ENCODE results near the gene TARP.

The TARP gene

DNA sequence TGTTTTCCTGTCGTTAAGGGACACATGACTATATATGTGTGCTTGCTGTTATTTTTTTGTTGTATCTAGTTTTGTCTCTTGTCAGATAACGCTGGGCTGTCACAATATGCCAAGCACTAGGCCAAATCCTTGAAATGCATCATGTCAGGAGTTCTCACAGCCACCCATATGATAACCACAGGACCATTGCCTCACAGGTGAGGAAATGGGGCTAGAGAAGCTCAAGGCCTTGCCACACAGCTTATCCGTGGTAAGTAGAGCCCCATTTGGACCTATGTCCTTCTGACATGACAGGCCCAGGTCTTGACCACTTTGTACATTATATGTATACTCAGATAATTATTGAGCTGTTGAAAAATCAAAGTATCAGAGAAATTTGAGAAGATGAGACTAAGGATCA is 42.0 kb upstream of the TARP start:
- DNase-seq (ENCODE audit: low spot score) = no peak
- Histone ChIP-seq H3K9me2 (replicated peaks; ENCODE audit: insufficient read depth) (no peaks in the 10 kb centered on the region), H3K36me3 (replicated peaks; ENCODE audit: insufficient read depth, low read depth) (no peaks in the 10 kb centered on the region), H3K4me1 (ENCODE audit: insufficient read depth) (no peaks in the 10 kb centered on the region), H3K4me2 (no peak overlapping the region), H3K27me3 (no peaks in the 10 kb centered on the region), H3K9me3 (ENCODE audit: low read depth) (no peaks in the 10 kb centered on the region), H3K4me3 (no peak overlapping the region), H2AFZ (no peak overlapping the region), H4K20me1 (ENCODE audit: insufficient read depth, poor library complexity, severe bottlenecking) (no peaks in the 10 kb centered on the region), H3K79me2 (no peaks in the 10 kb centered on the region), H3K27ac (no peak overlapping the region)
- 94% methylated on average over 3 of the region's 3 CpGs for WGBS (ENCODE audit: low lambda C conversion rate, missing lambda C conversion rate)
- TF ChIP-seq EZH2 (IDR thresholded peaks at IDR 0.05; ENCODE audit: borderline replicate concordance) (no peak), EZH2phosphoT487 (IDR thresholded peaks at IDR 0.05; ENCODE audit: low read depth, severe bottlenecking, unreplicated experiment) (no peak)
- TF ChIP-seq, protein P1, sequence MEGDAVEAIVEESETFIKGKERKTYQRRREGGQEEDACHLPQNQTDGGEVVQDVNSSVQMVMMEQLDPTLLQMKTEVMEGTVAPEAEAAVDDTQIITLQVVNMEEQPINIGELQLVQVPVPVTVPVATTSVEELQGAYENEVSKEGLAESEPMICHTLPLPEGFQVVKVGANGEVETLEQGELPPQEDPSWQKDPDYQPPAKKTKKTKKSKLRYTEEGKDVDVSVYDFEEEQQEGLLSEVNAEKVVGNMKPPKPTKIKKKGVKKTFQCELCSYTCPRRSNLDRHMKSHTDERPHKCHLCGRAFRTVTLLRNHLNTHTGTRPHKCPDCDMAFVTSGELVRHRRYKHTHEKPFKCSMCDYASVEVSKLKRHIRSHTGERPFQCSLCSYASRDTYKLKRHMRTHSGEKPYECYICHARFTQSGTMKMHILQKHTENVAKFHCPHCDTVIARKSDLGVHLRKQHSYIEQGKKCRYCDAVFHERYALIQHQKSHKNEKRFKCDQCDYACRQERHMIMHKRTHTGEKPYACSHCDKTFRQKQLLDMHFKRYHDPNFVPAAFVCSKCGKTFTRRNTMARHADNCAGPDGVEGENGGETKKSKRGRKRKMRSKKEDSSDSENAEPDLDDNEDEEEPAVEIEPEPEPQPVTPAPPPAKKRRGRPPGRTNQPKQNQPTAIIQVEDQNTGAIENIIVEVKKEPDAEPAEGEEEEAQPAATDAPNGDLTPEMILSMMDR (IDR thresholded peaks at IDR 0.05; ENCODE audit: poor library complexity) = no peak

- TF ChIP-seq EZH2phosphoT487 (IDR thresholded peaks at IDR 0.05; ENCODE audit: low read depth, severe bottlenecking, unreplicated experiment) (no peak), EZH2 (IDR thresholded peaks at IDR 0.05; ENCODE audit: borderline replicate concordance) (no peak)
- TF ChIP-seq, protein P1 (IDR thresholded peaks at IDR 0.05; ENCODE audit: poor library complexity) = no peak
- Histone ChIP-seq H4K20me1 (ENCODE audit: insufficient read depth, poor library complexity, severe bottlenecking) (no peaks in the 10 kb centered on the region), H3K9me2 (replicated peaks; ENCODE audit: insufficient read depth) (no peaks in the 10 kb centered on the region), H3K79me2 (no peaks in the 10 kb centered on the region), H3K27me3 (no peaks in the 10 kb centered on the region), H3K36me3 (replicated peaks; ENCODE audit: insufficient read depth, low read depth) (no peaks in the 10 kb centered on the region), H3K4me2 (no peak overlapping the region), H2AFZ (no peak overlapping the region), H3K27ac (no peak overlapping the region), H3K4me1 (ENCODE audit: insufficient read depth) (no peaks in the 10 kb centered on the region), H3K4me3 (no peak overlapping the region), H3K9me3 (ENCODE audit: low read depth) (no peaks in the 10 kb centered on the region)
- no peak for DNase-seq (ENCODE audit: low spot score)
- whole genome bisulfite sequencing (ENCODE audit: low lambda C conversion rate, missing lambda C conversion rate) = 81% methylated on average over 2 of the region's 2 CpGs
Measured at GRCh38 chr7:38312821-38313220, 39.4 kb upstream of the TARP start.

GRCh38 chr7:38311329-38311937 is 38.0 kb upstream of the TARP start:
- Histone ChIP-seq H3K4me1 (ENCODE audit: insufficient read depth) (no peaks in the 10 kb centered on the region), H3K79me2 (no peaks in the 10 kb centered on the region), H2AFZ (no peak overlapping the region), H4K20me1 (ENCODE audit: insufficient read depth, poor library complexity, severe bottlenecking) (no peaks in the 10 kb centered on the region), H3K9me2 (replicated peaks; ENCODE audit: insufficient read depth) (no peaks in the 10 kb centered on the region), H3K4me3 (no peak overlapping the region), H3K4me2 (no peak overlapping the region), H3K36me3 (replicated peaks; ENCODE audit: insufficient read depth, low read depth) (no peaks in the 10 kb centered on the region), H3K9me3 (ENCODE audit: low read depth) (no peaks in the 10 kb centered on the region), H3K27me3 (no peaks in the 10 kb centered on the region), H3K27ac (no peak overlapping the region)
- TF ChIP-seq EZH2 (IDR thresholded peaks at IDR 0.05; ENCODE audit: borderline replicate concordance) (no peak), EZH2phosphoT487 (IDR thresholded peaks at IDR 0.05; ENCODE audit: low read depth, severe bottlenecking, unreplicated experiment) (no peak)
- TF ChIP-seq, protein P1 (IDR thresholded peaks at IDR 0.05; ENCODE audit: poor library complexity) = no peak
- DNase-seq (ENCODE audit: low spot score) = no peak
- 97% methylated on average over 36 of the region's 38 CpGs for WGBS (ENCODE audit: low lambda C conversion rate, missing lambda C conversion rate)

All from hepatocyte (in vitro differentiated cells).